H1 (cell line): Measurements from ENCODE around the gene RPS21. TPM values are rescaled to one million over a fixed set of nuclear protein-coding genes. Genes with fewer than 3 reads are reported as not detected.

ENCODE experiments used
- CTCF ChIA-PET: fragments of 300-600 bp; sonication (Branson Sonifier 250); formaldehyde crosslinking; loops from one replicate; lab custom pipeline; 2021; ENCODE audit not compliant: partially characterized antibody; lab: Charles Lee
- POLR2A ChIA-PET: fragments of 300-600 bp; sonication (Branson Sonifier 250); formaldehyde crosslinking; loops from one replicate; lab custom pipeline; 2021; ENCODE audit warnings: inconsistent platforms; ENCODE audit not compliant: partially characterized antibody; lab: Charles Lee
- DNase-seq, 2 experiments: peaks; one replicate each; pipeline versions ENCODE4 v3.0.0 to v3.0.0-alpha.2; 2010 to 2022; ENCODE audit warnings: low spot score in 2 of 2, low read depth in 1 of 2, mixed read lengths in 1 of 2
- FAIRE-seq: peaks from 2 replicates; lab custom pipeline; 2011; peaks lifted over from hg19 to GRCh38; lab: Jason Lieb, UNC
- H2AFZ ChIP-seq: 2 replicates; pipeline ENCODE4 v1.8.1; 2012; ENCODE audit warnings: low read length, inconsistent platforms
- H2AK5ac ChIP-seq: 2 replicates; pipeline ENCODE4 v1.6.1; 2013; ENCODE audit warnings: low read depth, low read length
- H2BK120ac ChIP-seq: replicated peaks from 2 replicates; pipeline ENCODE3; 2013; ENCODE audit warnings: low read depth, low read length, inconsistent platforms
- H2BK12ac ChIP-seq: 2 replicates; pipeline ENCODE4 v1.6.1; 2013; ENCODE audit warnings: low read depth, low read length
- H2BK15ac ChIP-seq: 2 replicates; pipeline ENCODE4 v1.6.1; 2013; ENCODE audit warnings: low read length
- H2BK20ac ChIP-seq: 2 replicates; pipeline ENCODE4 v1.6.1; 2013; ENCODE audit warnings: low read length
- H2BK5ac ChIP-seq: 2 replicates; pipeline ENCODE4 v1.6.1; 2013; ENCODE audit warnings: low read depth, low read length
- H3K14ac ChIP-seq: 2 replicates; pipeline ENCODE4 v1.6.1; 2013; ENCODE audit warnings: inconsistent platforms; ENCODE audit not compliant: insufficient read length
- H3K18ac ChIP-seq: 2 replicates; pipeline ENCODE4 v1.6.1; 2013; ENCODE audit warnings: low read length; ENCODE audit errors: extremely low read depth
- H3K23ac ChIP-seq: 2 replicates; pipeline ENCODE4 v1.6.1; 2013; ENCODE audit warnings: inconsistent platforms; ENCODE audit not compliant: insufficient read length
- H3K23me2 ChIP-seq: 2 replicates; pipeline ENCODE4 v1.6.1; 2013; ENCODE audit warnings: low read depth, low read length
- H3K27ac ChIP-seq: 2 replicates; pipeline ENCODE4 v1.6.1; 2011; ENCODE audit warnings: low read depth, low read length, inconsistent platforms
- H3K27me3 ChIP-seq, 4 experiments: replicated peaks in 1 of 4; 1 replicate in 1 of 4; 2 replicates in 3 of 4; pipeline versions ENCODE4 v1.6.1 to v1.8.1; 2011 to 2013; ENCODE audit warnings: low read length in 3 of 4, mild to moderate bottlenecking in 3 of 4, inconsistent platforms in 2 of 4, mixed read lengths in 2 of 4, moderate library complexity in 1 of 4; ENCODE audit not compliant: control insufficient read depth in 3 of 4, insufficient read depth in 3 of 4; ENCODE audit errors: extremely low read depth in 1 of 4
- H3K36me3 ChIP-seq, 4 experiments: 2 replicates each; pipeline versions ENCODE4 v1.6.1 to v1.8.1; 2011 to 2013; ENCODE audit warnings: mild to moderate bottlenecking in 4 of 4, low read length in 3 of 4, moderate library complexity in 2 of 4, control low read depth in 1 of 4, inconsistent platforms in 1 of 4; ENCODE audit not compliant: insufficient read depth in 4 of 4, control insufficient read depth in 2 of 4
- H3K4ac ChIP-seq: replicated peaks from 2 replicates; pipeline ENCODE3; 2013; ENCODE audit warnings: low read length, low read depth, mixed read lengths, inconsistent platforms; ENCODE audit not compliant: insufficient read length
- H3K4me1 ChIP-seq, 4 experiments: replicated peaks in 1 of 4; 1 replicate in 1 of 4; 2 replicates in 3 of 4; pipeline versions ENCODE4 v1.6.1 to v1.8.1; 2011 to 2013; ENCODE audit warnings: low read length in 3 of 4, inconsistent platforms in 2 of 4, mixed read lengths in 1 of 4; ENCODE audit not compliant: insufficient read depth in 4 of 4, control insufficient read depth in 3 of 4
- H3K4me2 ChIP-seq, 2 experiments: 2 replicates each; pipeline versions ENCODE4 v1.6.1 to v1.8.1; 2011 to 2013; ENCODE audit warnings: low read depth in 2 of 2, low read length in 2 of 2, control low read depth in 1 of 2, inconsistent platforms in 1 of 2, mild to moderate bottlenecking in 1 of 2; ENCODE audit not compliant: insufficient read depth in 1 of 2
- H3K4me3 ChIP-seq, 4 experiments: fragments of 200-600, 300-600 bp in 1 of 4; sonication (generic), shearing (Covaris generic), sonication (Bioruptor Twin) in 1 of 4; 2 replicates each; pipeline versions ENCODE4 v1.5.1 to v1.8.1; 2011 to 2016; ENCODE audit warnings: low read length in 4 of 4, low read depth in 3 of 4, control low read depth in 2 of 4, inconsistent platforms in 2 of 4, mild to moderate bottlenecking in 2 of 4, mixed read lengths in 1 of 4, moderate library complexity in 1 of 4; ENCODE audit not compliant: insufficient read depth in 2 of 4; ENCODE audit errors: extremely low read depth in 1 of 4
- H3K56ac ChIP-seq: replicated peaks from 2 replicates; pipeline ENCODE3; 2013; ENCODE audit warnings: low read depth, mild to moderate bottlenecking, mixed read lengths, low read length, inconsistent platforms; ENCODE audit not compliant: insufficient read length
- H3K79me1 ChIP-seq: 2 replicates; pipeline ENCODE4 v1.6.1; 2013; ENCODE audit warnings: low read depth, low read length, control low read depth
- H3K79me2 ChIP-seq, 2 experiments: 2 replicates each; pipeline versions ENCODE4 v1.6.1 to v1.8.1; 2012 to 2013; ENCODE audit warnings: low read length in 2 of 2, mild to moderate bottlenecking in 2 of 2, inconsistent platforms in 1 of 2; ENCODE audit not compliant: insufficient read depth in 2 of 2, control insufficient read depth in 1 of 2
- H3K9ac ChIP-seq, 4 experiments: replicated peaks in 1 of 4; 1 replicate in 1 of 4; 2 replicates in 3 of 4; pipeline versions ENCODE4 v1.6.1 to v1.8.1; 2011 to 2013; ENCODE audit warnings: low read depth in 3 of 4, low read length in 3 of 4, control low read depth in 2 of 4, mild to moderate bottlenecking in 2 of 4, moderate library complexity in 2 of 4, inconsistent platforms in 1 of 4; ENCODE audit errors: extremely low read depth in 1 of 4
- H3K9me3 ChIP-seq, 2 experiments: 2 replicates each; pipeline versions ENCODE4 v1.6.1 to v1.8.1; 2012 to 2013; ENCODE audit warnings: mild to moderate bottlenecking in 2 of 2, moderate library complexity in 2 of 2, control low read depth in 1 of 2, inconsistent platforms in 1 of 2, low read depth in 1 of 2, low read length in 1 of 2, mixed read lengths in 1 of 2; ENCODE audit not compliant: insufficient read depth in 2 of 2
- H4K20me1 ChIP-seq, 2 experiments: replicated peaks in 1 of 2; 2 replicates each; pipeline versions ENCODE3 to v1.8.1; 2011 to 2013; ENCODE audit warnings: inconsistent platforms in 2 of 2, low read length in 2 of 2, mild to moderate bottlenecking in 1 of 2; ENCODE audit not compliant: insufficient read depth in 2 of 2, control insufficient read depth in 1 of 2
- H4K5ac ChIP-seq: 2 replicates; pipeline ENCODE4 v1.6.1; 2013; ENCODE audit warnings: low read length, low read depth, mixed read lengths, inconsistent platforms; ENCODE audit not compliant: insufficient read length
- H4K8ac ChIP-seq: 2 replicates; pipeline ENCODE4 v1.8.0; 2013; ENCODE audit warnings: mild to moderate bottlenecking, moderate library complexity, low read length, inconsistent platforms; ENCODE audit not compliant: insufficient read depth; ENCODE audit errors: extremely low read depth
- H4K91ac ChIP-seq: replicated peaks from 2 replicates; pipeline ENCODE3; 2013; ENCODE audit warnings: low read length, mixed read lengths, inconsistent platforms; ENCODE audit not compliant: insufficient read length
- ASH2L ChIP-seq: fragments of 200-600, 300-600 bp; sonication (generic); IDR thresholded peaks from one replicate; pipeline ENCODE4 v1.7.1; 2017; ENCODE audit warnings: low read length
- CHD1 ChIP-seq: IDR thresholded peaks from 2 replicates; pipeline ENCODE4 v1.6.1; 2012; ENCODE audit warnings: low read depth, low read length, improper control_type of control experiment
- CREB1 ChIP-seq: IDR thresholded peaks from 2 replicates; pipeline ENCODE4 v1.6.1; 2012; ENCODE audit warnings: inconsistent platforms
- EZH2 ChIP-seq: fragments of 200-600 bp; sonication (generic); IDR thresholded peaks from 2 replicates; pipeline ENCODE4 v1.7.1; 2012; ENCODE audit warnings: low read depth, mild to moderate bottlenecking, moderate library complexity, low read length, inconsistent platforms; ENCODE audit not compliant: severe bottlenecking
- HDAC2 ChIP-seq, 2 experiments: fragments of 300-600 bp in 1 of 2; sonication (generic) in 1 of 2; IDR thresholded peaks; 2 replicates each; pipeline ENCODE4 v1.6.1; 2011 to 2012; ENCODE audit warnings: low read depth in 2 of 2, low read length in 2 of 2, mild to moderate bottlenecking in 2 of 2, moderate library complexity in 2 of 2, borderline replicate concordance in 1 of 2, inconsistent platforms in 1 of 2
- PHF8 ChIP-seq: fragments of 200-600 bp; sonication (generic); conservative IDR thresholded peaks from 2 replicates; pipeline ENCODE4 v1.7.1; 2012; ENCODE audit warnings: low read depth, mild to moderate bottlenecking, inconsistent platforms, low read length, moderate library complexity
- RBBP5 ChIP-seq: IDR thresholded peaks from 2 replicates; pipeline ENCODE4 v1.7.1; 2012; ENCODE audit warnings: low read depth, mild to moderate bottlenecking, inconsistent platforms, low read length, moderate library complexity, borderline replicate concordance
- RFX5 ChIP-seq: IDR thresholded peaks from 2 replicates; pipeline ENCODE4 v1.6.1; 2011; ENCODE audit warnings: low read depth, low read length, improper control_type of control experiment, borderline replicate concordance
- WGBS, 2 experiments: shearing (Covaris generic) in 1 of 2; methylation state at CpG; one replicate each; pipeline versions ENCODE4 v1.1.6 to v1.1.7; 2013 to 2015; ENCODE audit warnings: low lambda C conversion rate in 2 of 2, mixed read lengths in 2 of 2, inconsistent platforms in 1 of 2, low coverage in 1 of 2, missing lambda C conversion rate in 1 of 2; ENCODE audit not compliant: insufficient replicate concordance in 2 of 2, insufficient coverage in 1 of 2, insufficient read length in 1 of 2; ENCODE audit errors: extremely low coverage in 1 of 2, missing lambda C conversion rate in 1 of 2; 5-methylcytosine and 5-hydroxymethylcytosine counted together
- polyA plus RNA-seq, 7 experiments: library from polyadenylated mRNA; depleted of rRNA in 3 of 7; stranded (reverse) in 5 of 7; unstranded in 2 of 7; fragments of >200 nt in 5 of 7; fragments of 200-250 nt in 2 of 7; gene quantifications; 1 replicate in 5 of 7; 2 replicates in 1 of 7; 4 replicates in 1 of 7; pipeline versions ENCODE4 v1.2.1 to v1.2.3, GENCODE V29; 2011 to 2013; ENCODE audit warnings: missing spikeins in 2 of 7, mixed read lengths in 2 of 7
- total RNA-seq: library from RNA; stranded (reverse); fragmentation: NEBNext Ultra II Directional; extraction: Animal tissue kit (Norgen Biotek cat#: 25700); gene quantifications from 2 replicates; pipeline ENCODE4 v1.2.1, GENCODE V29; 2021
- TF ChIP-seq, protein P1 (sequence below): IDR thresholded peaks from 2 replicates; pipeline ENCODE4 v1.6.1; 2012; ENCODE audit warnings: inconsistent platforms
- TF ChIP-seq, protein P2 (sequence below): IDR thresholded peaks from 2 replicates; pipeline ENCODE4 v1.6.1; 2012; ENCODE audit warnings: low read length, inconsistent platforms

Gene RPS21
- total and polyA plus RNA-seq, 2 of the 8 experiments (the other 6 are each of a cell fraction or from before 2014, with no cell fraction given): 1,787 to 7,219 TPM

DNA sequence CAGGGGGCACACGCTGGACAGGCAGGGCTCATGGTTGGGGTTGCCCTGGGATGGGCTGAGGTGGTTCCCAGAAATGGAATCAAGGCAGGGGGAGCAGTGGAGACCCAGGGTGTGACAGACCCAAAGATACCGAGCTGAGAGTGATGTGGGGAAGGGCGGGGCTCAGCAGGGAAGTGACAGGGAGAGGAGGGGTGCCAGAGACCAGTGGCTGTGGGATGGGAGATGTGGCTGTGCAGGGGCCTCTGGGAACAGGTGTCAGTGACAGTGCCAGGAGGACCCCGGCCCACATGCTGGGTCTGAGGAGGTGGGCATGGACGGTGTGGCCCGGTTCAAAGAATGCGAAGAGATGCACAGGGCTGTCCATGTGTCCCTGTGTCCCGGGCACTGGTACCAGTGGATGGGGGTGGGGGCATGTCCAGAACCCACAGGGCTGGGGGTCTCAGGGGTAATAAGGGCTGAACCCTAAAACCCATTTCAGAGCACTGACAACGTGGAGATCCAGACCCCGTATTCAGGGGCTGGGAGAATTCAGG is 19.1 kb downstream of the RPS21 start:
- H3K4me2 ChIP-seq: peak overlapping the region; percentile 38 to 90
- CTCF ChIA-PET: interaction anchor here (0.7 to 7.6 kb wide), 10 partner anchors 8 to 398 kb away, joined by 3 to 103 read pairs (median 4); partner anchors contain the start of genes OGFR and RPS21
- H3K9ac ChIP-seq: no peak overlapping the region
- H4K20me1 ChIP-seq: peaks cover 0 to 22% of the 10 kb centered on the region in 2 experiments
- peak overlapping the region in 3 of 4 experiments; percentile 52 to 71 (median 60); a peak in 6 of 8 replicates for H3K4me3 ChIP-seq
- H3K79me1 ChIP-seq: no peaks in the 10 kb centered on the region; the same call in 1 of the 2 replicates
- no peaks in the 10 kb centered on the region; the same call in 1 of the 2 replicates for H3K23me2 ChIP-seq
- no peak overlapping the region for H2AK5ac ChIP-seq
- no peak overlapping the region for H4K5ac ChIP-seq
- H2AFZ ChIP-seq: no peak overlapping the region
- no peak overlapping the region for H2BK20ac ChIP-seq
- H3K18ac ChIP-seq: no peak overlapping the region
- H4K8ac ChIP-seq: no peak overlapping the region
- H3K4me1 ChIP-seq: peaks cover 0 to 31% (median 11%) of the 10 kb centered on the region in 4 experiments; a peak in 6 of 7 replicates
- DNase-seq (no peak), FAIRE-seq (no peak)
- no peak overlapping the region for H2BK12ac ChIP-seq
- no peak overlapping the region for H4K91ac ChIP-seq
- no peaks in the 10 kb centered on the region for H3K36me3 ChIP-seq
- H2BK15ac ChIP-seq: no peak overlapping the region
- no peak overlapping the region for H3K27ac ChIP-seq
- H2BK120ac ChIP-seq: no peak overlapping the region
- H3K9me3 ChIP-seq: no peaks in the 10 kb centered on the region
- no peaks in the 10 kb centered on the region; a peak in 1 of 4 replicates for H3K79me2 ChIP-seq
- WGBS, 2 experiments: 88% methylated on average over 10 of the region's 10 CpGs; no CpG with 5 or more reads in 1 of the 2 experiments
- peaks cover 0 to 8% (median 1%) of the 10 kb centered on the region in 4 experiments; a peak in 2 of 7 replicates for H3K27me3 ChIP-seq
- H2BK5ac ChIP-seq: no peak overlapping the region
- H3K56ac ChIP-seq: no peak overlapping the region
- no peak overlapping the region for H3K14ac ChIP-seq
- H3K23ac ChIP-seq: no peak overlapping the region
- H3K4ac ChIP-seq: no peak overlapping the region
- POLR2A ChIA-PET: interaction anchor here (1.4 to 7.7 kb wide), 4 partner anchors 15 to 40 kb away, joined by 4 to 105 read pairs (median 6); partner anchors contain the start of genes LAMA5 and RPS21
- no peak for TF ChIP-seq CREB1
- TF ChIP-seq ASH2L: no peak
- TF ChIP-seq PHF8: no peak
- TF ChIP-seq CHD1: no peak
- TF ChIP-seq HDAC2 (IDR thresholded peaks at IDR 0.05; ENCODE audit: borderline replicate concordance in 1 of 2, low read depth in 2 of 2, low read length in 2 of 2): no peak
- no peak for TF ChIP-seq RBBP5
- TF ChIP-seq, protein P1, sequence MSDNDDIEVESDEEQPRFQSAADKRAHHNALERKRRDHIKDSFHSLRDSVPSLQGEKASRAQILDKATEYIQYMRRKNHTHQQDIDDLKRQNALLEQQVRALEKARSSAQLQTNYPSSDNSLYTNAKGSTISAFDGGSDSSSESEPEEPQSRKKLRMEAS: no peak
- no peak for TF ChIP-seq EZH2
- TF ChIP-seq, protein P2, sequence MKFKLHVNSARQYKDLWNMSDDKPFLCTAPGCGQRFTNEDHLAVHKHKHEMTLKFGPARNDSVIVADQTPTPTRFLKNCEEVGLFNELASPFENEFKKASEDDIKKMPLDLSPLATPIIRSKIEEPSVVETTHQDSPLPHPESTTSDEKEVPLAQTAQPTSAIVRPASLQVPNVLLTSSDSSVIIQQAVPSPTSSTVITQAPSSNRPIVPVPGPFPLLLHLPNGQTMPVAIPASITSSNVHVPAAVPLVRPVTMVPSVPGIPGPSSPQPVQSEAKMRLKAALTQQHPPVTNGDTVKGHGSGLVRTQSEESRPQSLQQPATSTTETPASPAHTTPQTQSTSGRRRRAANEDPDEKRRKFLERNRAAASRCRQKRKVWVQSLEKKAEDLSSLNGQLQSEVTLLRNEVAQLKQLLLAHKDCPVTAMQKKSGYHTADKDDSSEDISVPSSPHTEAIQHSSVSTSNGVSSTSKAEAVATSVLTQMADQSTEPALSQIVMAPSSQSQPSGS: no peak
- TF ChIP-seq RFX5: no peak
